Osteocyte (in vitro differentiated cells): ENCODE data around the gene SLC10A1. TPM values are rescaled to one million over a fixed set of nuclear protein-coding genes. Genes with fewer than 3 reads are reported as not detected.

Experiments used
- DNase-seq: peaks from one replicate; pipeline ENCODE4 v3.0.0; 2021; ENCODE audit warnings: mixed read lengths; ENCODE audit not compliant: unreplicated experiment; ENCODE audit errors: extremely low spot score
- H3K27ac Mint-ChIP-seq: one replicate; pipeline ENCODE4 v1.8.0; 2021; ENCODE audit warnings: mild to moderate bottlenecking, mixed read lengths; ENCODE audit not compliant: unreplicated experiment
- H3K27me3 Mint-ChIP-seq: one replicate; pipeline ENCODE4 v1.8.0; 2021; ENCODE audit warnings: mixed read lengths; ENCODE audit not compliant: unreplicated experiment
- H3K36me3 Mint-ChIP-seq: one replicate; pipeline ENCODE4 v1.8.0; 2021; ENCODE audit warnings: mixed read lengths; ENCODE audit not compliant: unreplicated experiment
- H3K4me1 Mint-ChIP-seq: one replicate; pipeline ENCODE4 v1.8.0; 2021; ENCODE audit warnings: mixed read lengths; ENCODE audit not compliant: unreplicated experiment
- H3K4me3 Mint-ChIP-seq: one replicate; pipeline ENCODE4 v1.8.0; 2021; ENCODE audit warnings: mild to moderate bottlenecking, moderate library complexity, mixed read lengths; ENCODE audit not compliant: unreplicated experiment
- H3K9me3 Mint-ChIP-seq: one replicate; pipeline ENCODE4 v1.8.0; 2021; ENCODE audit warnings: mixed read lengths; ENCODE audit not compliant: unreplicated experiment
- CTCF ChIP-seq: fragments of 200-600 bp; sonication (generic); IDR thresholded peaks from 2 replicates; pipeline ENCODE4 v1.5.0; 2021; ENCODE audit warnings: antibody characterized with exemption, mild to moderate bottlenecking, moderate library complexity
- total RNA-seq: library from RNA; stranded (reverse); gene quantifications from 2 replicates; pipeline ENCODE4 v1.2.1, GENCODE V29; 2021

Gene SLC10A1
- total RNA-seq, 1 donor from 2014 or later, result not detected

- Mint-ChIP-seq H3K36me3 (no peaks in the 10 kb centered on the region), H3K27me3 (peaks cover 13% of the 10 kb centered on the region), H3K27ac (no peak overlapping the region), H3K9me3 (peaks cover 5% of the 10 kb centered on the region), H3K4me1 (no peaks in the 10 kb centered on the region), H3K4me3 (no peak overlapping the region)
- DNase-seq, result peak; percentile 63
- no peak for TF ChIP-seq CTCF
Measured at GRCh38 chr14:69798339-69798735, 1.3 kb upstream of the SLC10A1 start.

GRCh38 chr14:69797573-69798338, 715 bp upstream of the SLC10A1 start:
- Mint-ChIP-seq H3K9me3 (peaks cover 5% of the 10 kb centered on the region), H3K36me3 (no peaks in the 10 kb centered on the region), H3K4me3 (no peak overlapping the region), H3K27ac (no peak overlapping the region), H3K4me1 (no peaks in the 10 kb centered on the region), H3K27me3 (peaks cover 9% of the 10 kb centered on the region)
- TF ChIP-seq CTCF, result no peak
- DNase-seq, result no peak

- H3K4me1 Mint-ChIP-seq, result no peaks in the 10 kb centered on the region
- TF ChIP-seq CTCF, result no peak
- H3K27me3 Mint-ChIP-seq, result peaks cover 11% of the 10 kb centered on the region
- peaks cover under 1% of the 10 kb centered on the region for H3K9me3 Mint-ChIP-seq
- no peaks in the 10 kb centered on the region for H3K36me3 Mint-ChIP-seq
- H3K27ac Mint-ChIP-seq, result no peak overlapping the region
- DNase-seq, result peak; percentile 42
- no peak overlapping the region for H3K4me3 Mint-ChIP-seq
Measured at GRCh38 chr14:69795691-69796090, 1.4 kb downstream of the SLC10A1 start.

GRCh38 chr14:69794791-69795190, 2.2 kb downstream of the SLC10A1 start:
- peak; percentile 54 for DNase-seq
- Mint-ChIP-seq H3K27ac (no peak overlapping the region), H3K4me1 (no peaks in the 10 kb centered on the region), H3K27me3 (peaks cover 11% of the 10 kb centered on the region), H3K36me3 (no peaks in the 10 kb centered on the region), H3K9me3 (no peaks in the 10 kb centered on the region), H3K4me3 (no peak overlapping the region)
- no peak for TF ChIP-seq CTCF

- peak; percentile 46 for DNase-seq
- no peak for TF ChIP-seq CTCF
- H3K9me3 Mint-ChIP-seq, result no peaks in the 10 kb centered on the region
- H3K27me3 Mint-ChIP-seq, result peaks cover 6% of the 10 kb centered on the region
- no peaks in the 10 kb centered on the region for H3K36me3 Mint-ChIP-seq
- no peaks in the 10 kb centered on the region for H3K4me1 Mint-ChIP-seq
- no peak overlapping the region for H3K4me3 Mint-ChIP-seq
- no peak overlapping the region for H3K27ac Mint-ChIP-seq
Measured at GRCh38 chr14:69792887-69793421, 4.1 kb downstream of the SLC10A1 start.
